Hematopoietic multipotent progenitor cell treated with erythropoietin and hydrocortisone succinate and interleukin-3 and kit ligand, for 17 days (in vitro differentiated cells): ENCODE data around the gene CEMIP.

Experiments
- DNase-seq: peaks from one replicate; pipeline ENCODE4 v3.0.0-alpha.2; 2015; ENCODE audit warnings: low spot score

CEMIP gene

DNA sequence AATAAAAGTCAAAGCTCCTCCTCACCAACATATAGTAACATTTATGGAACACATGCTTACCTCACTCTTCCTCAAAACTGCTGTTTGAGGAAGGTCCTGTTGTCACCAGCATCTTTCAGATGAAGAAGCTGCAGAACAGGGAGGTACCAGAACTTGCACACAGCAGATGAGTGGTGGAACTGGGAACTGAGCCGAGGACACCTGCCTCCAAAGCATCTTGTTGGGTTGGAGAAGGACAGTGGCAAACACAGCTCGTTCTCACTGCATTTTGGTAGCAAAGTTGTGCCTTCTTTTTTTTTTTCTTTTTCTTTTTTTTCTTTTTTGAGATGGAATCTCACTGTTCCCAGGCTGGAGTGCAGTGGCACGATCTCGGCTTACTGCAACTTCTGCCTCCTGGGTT lies 76.0 kb downstream of the CEMIP start:
- no peak for DNase-seq

GRCh38 chr15:80856400-80856799 lies 77.2 kb downstream of the CEMIP start:
- no peak for DNase-seq

DNA sequence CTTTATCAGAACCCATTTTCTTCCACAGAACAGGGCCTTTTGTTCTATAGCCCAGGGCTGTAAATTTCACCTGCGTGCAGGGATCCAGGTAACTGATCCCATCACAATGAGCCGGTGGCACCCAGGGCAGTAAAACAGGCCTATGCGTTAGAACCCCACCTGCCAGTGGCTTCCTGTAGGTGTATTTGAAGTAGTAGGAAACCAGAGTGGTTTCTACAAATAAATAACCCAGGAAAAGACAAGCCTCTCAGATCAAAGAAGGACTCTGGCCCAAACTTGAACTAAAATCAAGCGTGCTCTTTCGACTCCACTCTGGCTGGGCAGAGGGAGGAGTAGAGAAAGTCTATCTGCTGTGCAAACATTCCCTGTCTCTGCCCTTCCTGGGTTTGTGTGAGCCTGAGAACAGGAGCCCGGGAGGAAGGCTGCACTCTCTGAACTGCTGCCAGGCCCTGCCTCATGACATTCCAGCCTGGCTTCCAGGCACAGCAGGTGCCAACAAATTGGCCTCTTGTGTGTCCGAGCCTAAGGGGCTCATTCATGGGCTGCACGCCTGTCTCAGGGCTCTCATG lies 77.7 kb downstream of the CEMIP start:
- DNase-seq, result no peak

GRCh38 chr15:80861731-80862170 lies 82.6 kb downstream of the CEMIP start:
- no peak for DNase-seq

DNA sequence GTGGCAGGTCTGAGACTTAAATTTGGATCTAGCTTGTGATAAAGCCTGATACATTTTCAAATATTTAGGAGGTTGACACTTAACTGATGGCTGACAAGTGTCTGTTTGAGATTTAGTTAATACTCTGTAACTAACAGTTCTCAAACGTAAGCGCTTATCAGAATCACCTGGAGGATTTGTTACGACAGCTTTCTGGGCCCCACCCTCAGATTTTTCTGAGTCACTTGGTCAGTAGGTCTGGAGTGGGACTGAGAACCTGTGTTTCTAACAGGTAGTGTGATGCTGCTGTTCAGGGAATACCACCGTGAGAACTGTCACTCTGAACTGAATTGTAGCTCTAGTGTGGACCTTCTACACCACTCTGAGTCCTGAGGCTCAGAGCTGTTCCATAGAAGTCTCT lies 85.5 kb downstream of the CEMIP start:
- no peak for DNase-seq

GRCh38 chr15:80866936-80867335 lies 87.8 kb downstream of the CEMIP start:
- DNase-seq, result no peak

- no peak for DNase-seq
Observed at GRCh38 chr15:80870366-80870765, 91.2 kb downstream of the CEMIP start.

- DNase-seq, result no peak
Observed at GRCh38 chr15:80870893-80871292, 91.7 kb downstream of the CEMIP start.

GRCh38 chr15:80871858-80872257 lies 92.7 kb downstream of the CEMIP start:
- DNase-seq, result no peak

DNA sequence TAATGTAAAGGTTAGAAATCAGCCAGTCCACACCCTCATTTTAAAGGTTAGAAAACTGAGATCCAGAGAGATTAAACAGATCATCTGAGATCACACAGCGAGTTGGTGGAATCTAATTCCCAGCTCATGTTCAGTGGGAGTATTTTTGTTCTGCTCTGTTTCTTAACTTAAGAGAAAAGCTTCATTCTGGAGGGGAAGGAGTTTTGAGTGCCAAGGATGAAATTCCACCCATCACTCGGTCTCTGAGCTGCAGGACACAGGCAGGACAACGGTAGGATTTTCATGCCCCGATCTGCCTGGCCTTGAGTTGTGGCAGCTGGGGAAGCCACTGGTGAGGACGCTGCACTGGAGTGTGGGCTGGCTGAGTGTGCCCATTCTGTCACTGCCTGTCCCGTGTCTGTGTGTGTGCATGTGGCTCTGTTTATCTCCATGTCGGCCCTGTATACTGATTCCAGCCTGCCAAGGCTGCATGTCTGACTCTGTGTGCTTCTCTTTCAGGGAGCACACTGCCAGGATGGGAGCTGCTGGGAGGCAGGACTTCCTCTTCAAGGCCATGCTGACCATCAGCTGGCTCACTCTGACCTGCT lies 94.3 kb downstream of the CEMIP start:
- no peak for DNase-seq

GRCh38 chr15:80875568-80876347 lies 96.6 kb downstream of the CEMIP start:
- DNase-seq, result no peak

GRCh38 chr15:80876348-80876674 lies 97.1 kb downstream of the CEMIP start:
- no peak for DNase-seq

DNA sequence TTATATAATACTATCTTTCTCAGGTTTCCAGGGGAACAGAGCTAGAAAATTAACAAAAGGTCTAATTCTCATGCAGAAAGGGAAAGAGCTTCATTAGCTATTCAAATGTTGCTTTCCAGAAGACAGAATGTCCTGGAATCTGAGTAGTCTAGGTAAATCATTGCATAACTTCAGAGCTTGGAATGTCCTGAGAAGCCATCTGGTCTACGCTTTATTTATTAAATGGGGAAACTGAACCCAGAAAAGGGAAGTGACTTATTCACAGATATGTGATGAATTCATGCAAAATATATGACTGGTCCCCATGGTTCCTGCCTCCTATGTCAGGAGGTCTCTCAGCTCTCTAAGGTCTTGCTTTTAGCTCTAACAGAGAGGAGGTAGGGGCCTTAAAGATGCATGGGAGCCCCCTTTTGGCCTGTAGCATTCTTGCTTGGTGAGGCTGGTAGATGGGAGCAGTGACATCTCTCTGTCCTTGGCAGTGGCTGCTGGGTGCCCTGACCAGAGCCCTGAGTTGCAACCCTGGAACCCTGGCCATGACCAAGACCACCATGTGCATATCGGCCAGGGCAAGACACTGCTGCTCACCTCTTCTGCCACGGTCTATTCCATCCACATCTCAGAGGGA lies 99.2 kb downstream of the CEMIP start:
- DNase-seq, result no peak

DNA sequence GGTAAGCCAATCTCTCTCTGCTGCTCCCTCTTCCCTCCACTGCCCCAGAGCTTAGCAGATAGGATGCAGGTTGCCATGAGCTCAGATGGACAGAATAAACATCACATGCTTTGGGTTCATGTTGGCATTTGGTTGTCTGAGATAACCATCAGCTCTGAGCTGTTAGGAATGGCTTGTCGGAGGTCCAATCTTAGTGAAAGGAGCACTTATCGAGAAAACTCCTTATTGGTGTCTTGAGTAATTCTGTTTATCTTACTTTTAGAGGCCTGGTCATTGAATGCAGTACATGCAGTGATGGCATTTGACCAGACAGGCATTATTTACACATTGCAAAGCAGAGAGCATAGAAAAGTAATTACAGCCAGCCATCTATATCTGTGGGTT lies 99.7 kb downstream of the CEMIP start:
- DNase-seq, result no peak

DNA sequence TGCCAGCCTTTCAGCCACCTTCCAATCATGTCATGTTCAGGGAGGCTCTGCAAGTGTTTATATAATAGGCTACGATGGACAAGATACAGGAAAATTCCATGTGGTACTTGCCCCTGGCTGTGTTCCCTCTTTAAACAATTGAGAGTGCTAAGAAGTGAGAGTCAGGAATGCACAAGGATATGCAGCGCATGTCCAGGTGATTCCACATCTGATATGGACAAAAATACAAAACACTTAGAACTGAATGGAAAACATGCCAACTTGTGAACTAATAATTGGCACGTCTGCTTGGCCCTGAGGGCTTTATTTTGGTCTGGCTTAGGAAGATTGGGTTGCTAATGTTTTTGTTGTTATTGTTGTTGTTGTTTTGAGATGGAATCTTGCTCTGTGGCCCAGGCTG lies 100.9 kb downstream of the CEMIP start:
- no peak for DNase-seq

- DNase-seq, result no peak
Observed at GRCh38 chr15:80883641-80884040, 104.5 kb downstream of the CEMIP start.

DNA sequence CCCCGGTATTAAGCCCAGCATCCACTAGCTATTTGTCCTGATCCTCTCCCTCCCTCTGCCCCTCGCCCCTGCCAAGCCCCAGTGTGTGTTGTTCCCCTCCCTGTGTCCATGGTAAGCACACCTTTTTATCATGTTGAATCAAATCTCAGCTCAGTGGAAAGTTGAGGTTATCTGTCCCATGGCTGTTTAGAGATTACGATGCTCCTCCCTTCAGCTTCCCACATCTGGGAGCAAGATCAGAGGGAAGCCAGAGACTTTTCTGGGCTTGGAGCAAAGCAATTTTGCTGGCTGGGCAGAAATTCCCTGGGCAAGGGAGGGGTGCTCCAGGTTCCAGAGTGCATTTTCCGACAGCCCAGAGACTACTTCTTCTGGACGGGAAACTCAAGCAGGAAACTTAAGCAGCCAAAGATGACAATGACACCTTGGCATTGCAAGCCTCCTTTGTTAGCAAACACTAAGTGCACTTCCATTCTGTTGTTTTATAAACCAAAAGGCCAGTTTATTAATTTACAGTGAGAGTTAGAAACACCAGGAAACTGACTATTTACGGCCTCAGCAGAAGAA lies 105.9 kb downstream of the CEMIP start:
- no peak for DNase-seq

DNA sequence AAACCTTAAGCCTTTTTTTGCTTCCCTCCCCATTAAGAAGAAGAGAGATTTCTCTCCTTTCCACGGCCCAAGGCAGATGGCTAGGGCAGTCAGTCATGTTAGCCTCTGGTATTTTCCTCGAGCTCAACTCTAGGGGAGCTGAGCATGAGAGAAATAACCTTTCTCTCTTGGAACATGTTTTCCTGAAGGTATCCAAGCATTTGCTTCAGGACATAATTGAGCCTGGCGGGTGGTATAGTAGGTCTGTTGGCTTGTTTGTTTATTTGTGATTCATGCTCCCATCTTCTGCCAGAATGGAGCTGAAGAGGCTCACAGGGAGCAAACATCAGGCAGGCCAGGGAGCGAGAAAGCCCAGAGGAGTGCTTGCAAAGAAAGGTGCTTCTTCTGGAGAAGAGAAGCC lies 108.0 kb downstream of the CEMIP start:
- DNase-seq, result no peak

DNA sequence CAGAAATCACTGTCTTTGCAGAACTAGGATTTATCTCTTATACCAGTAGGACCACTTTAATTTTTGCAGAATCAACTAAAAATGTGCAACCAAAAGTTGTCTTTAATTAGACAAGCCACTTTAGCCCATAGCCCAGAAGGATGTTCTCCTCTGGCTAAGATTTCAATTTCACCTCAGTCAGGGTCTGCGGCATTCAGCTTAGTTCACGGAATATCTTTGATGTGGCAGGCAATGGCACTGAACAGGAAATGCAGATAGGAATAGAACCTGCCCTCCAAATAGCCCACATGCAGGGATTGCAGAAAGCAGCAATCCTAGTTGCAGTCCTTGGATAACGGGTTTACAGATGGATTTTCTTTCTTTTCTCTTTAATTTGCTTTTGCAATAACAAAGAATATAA lies 109.7 kb downstream of the CEMIP start:
- no peak for DNase-seq

GRCh38 chr15:80890341-80891005 lies 111.3 kb downstream of the CEMIP start:
- no peak for DNase-seq

- DNase-seq, result no peak
Observed at GRCh38 chr15:80891006-80891405, 111.8 kb downstream of the CEMIP start.

DNA sequence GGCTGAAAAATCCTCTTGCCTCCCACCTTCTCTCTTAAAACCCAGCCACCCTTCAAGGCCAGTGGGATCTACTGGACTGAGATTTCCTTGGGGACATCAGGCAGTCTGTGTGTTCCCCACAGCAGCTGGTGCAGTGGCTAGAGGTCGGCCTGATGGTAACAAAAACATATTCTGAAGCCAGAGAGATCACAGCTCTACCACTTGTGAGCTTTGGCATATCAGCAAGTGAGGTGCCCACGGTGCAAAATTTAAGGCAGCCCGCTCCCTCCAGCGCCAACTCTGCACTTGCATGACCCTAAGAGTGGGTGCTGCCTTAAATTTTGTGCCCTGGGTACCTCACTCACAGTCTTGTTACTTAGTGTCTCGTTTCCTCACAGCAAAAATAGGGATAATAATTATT lies 113.2 kb downstream of the CEMIP start:
- DNase-seq, result no peak
